Esophagus (tissue), 2 donors: Measurements from ENCODE around the gene SIGLEC9. TPM values are rescaled to one million over a fixed set of nuclear protein-coding genes. Genes with fewer than 3 reads are reported as not detected.

Experiments used
- H3K27ac ChIP-seq, 2 donors: one replicate each; pipeline ENCODE4 v1.5.1; 2013; ENCODE audit warnings: low read depth in 2 of 2, mild to moderate bottlenecking in 2 of 2, inconsistent platforms in 1 of 2, low read length in 1 of 2, moderate library complexity in 1 of 2
- H3K27me3 ChIP-seq, 2 donors: one replicate each; pipeline ENCODE4 v1.6.1; 2013; ENCODE audit warnings: low read length in 2 of 2, control low read depth in 1 of 2, mild to moderate bottlenecking in 1 of 2; ENCODE audit not compliant: insufficient read depth in 2 of 2, control insufficient read depth in 1 of 2
- H3K36me3 ChIP-seq, 2 donors: one replicate each; pipeline ENCODE4 v1.6.1; 2013; ENCODE audit warnings: low read length in 1 of 2; ENCODE audit not compliant: control insufficient read depth in 2 of 2, insufficient read depth in 2 of 2
- H3K4me1 ChIP-seq, 2 donors: one replicate each; pipeline ENCODE4 v1.6.1; 2013; ENCODE audit warnings: low read length in 1 of 2; ENCODE audit not compliant: control insufficient read depth in 2 of 2, insufficient read depth in 2 of 2
- H3K4me3 ChIP-seq, 2 donors: one replicate each; pipeline ENCODE4 v1.5.1; 2013; ENCODE audit warnings: low read length in 2 of 2, mild to moderate bottlenecking in 2 of 2, low read depth in 1 of 2, moderate library complexity in 1 of 2
- H3K9me3 ChIP-seq, 2 donors: one replicate each; pipeline ENCODE4 v1.6.1; 2013; ENCODE audit warnings: mild to moderate bottlenecking in 2 of 2, low read depth in 1 of 2, low read length in 1 of 2, moderate library complexity in 1 of 2; ENCODE audit not compliant: control insufficient read depth in 2 of 2, insufficient read depth in 1 of 2
- WGBS, 2 donors: extraction: QIAGEN DNeasy Blood & Tissue Kit; methylation state at CpG; one replicate each; pipeline ENCODE4 v1.1.7; 2013; 5-methylcytosine and 5-hydroxymethylcytosine counted together
- polyA plus RNA-seq, 2 donors: library from polyadenylated mRNA; stranded (reverse); fragments of 200-250 nt; gene quantifications; one replicate each; pipeline ENCODE4 v1.2.3, GENCODE V29; 2013
- donor health status: healthy with polysubstance abuse.
- donor health status: Bipolar disorder and iron deficiency.

SIGLEC9 gene
- polyA plus RNA-seq, 2 donors, result 0.26 to 0.28 TPM

DNA sequence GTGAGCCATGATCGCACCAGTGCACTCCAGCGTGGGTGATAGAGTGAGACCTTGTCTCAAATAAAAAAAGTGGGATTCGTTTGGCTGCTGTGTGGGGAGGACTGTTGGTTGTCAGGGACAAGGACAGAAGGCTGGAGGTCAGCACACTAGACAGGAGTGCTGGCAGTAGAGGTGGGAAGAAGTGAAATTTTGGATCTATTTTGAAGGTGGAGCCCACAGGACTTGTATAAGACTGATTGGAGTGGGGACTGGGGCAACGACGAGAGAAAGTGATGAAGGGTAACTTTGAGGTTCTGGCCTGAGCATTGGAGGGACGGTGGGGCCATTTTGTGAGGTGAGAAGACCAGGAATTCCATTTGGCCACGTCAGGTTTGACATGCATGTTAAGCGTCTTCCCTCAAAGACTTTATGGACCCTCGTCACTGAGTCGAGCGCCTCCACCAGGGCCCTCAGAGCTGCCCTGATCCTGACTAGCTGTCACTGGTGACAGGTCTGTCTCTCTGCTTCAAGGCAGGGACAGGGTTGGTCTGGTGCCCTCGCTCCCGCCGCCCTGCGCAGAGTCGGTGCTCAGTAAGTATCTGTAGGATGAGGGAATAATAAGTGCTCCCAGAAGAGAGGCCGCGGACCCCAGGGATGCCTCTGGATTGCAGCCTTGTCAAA lies 17.2 kb upstream of the SIGLEC9 start:
- 17 to 21% methylated on average over 18 of the region's 18 CpGs for WGBS, 2 donors
- peak overlapping the region; percentile 64 to 87 for H3K27ac ChIP-seq
- peak overlapping the region; percentile 75 to 91 for H3K4me3 ChIP-seq
- no peaks in the 10 kb centered on the region for H3K27me3 ChIP-seq
- no peaks in the 10 kb centered on the region for H3K9me3 ChIP-seq
- peaks cover 2 to 10% of the 10 kb centered on the region in 2 donors for H3K36me3 ChIP-seq
- peaks cover 0 to 6% of the 10 kb centered on the region in 2 donors for H3K4me1 ChIP-seq

DNA sequence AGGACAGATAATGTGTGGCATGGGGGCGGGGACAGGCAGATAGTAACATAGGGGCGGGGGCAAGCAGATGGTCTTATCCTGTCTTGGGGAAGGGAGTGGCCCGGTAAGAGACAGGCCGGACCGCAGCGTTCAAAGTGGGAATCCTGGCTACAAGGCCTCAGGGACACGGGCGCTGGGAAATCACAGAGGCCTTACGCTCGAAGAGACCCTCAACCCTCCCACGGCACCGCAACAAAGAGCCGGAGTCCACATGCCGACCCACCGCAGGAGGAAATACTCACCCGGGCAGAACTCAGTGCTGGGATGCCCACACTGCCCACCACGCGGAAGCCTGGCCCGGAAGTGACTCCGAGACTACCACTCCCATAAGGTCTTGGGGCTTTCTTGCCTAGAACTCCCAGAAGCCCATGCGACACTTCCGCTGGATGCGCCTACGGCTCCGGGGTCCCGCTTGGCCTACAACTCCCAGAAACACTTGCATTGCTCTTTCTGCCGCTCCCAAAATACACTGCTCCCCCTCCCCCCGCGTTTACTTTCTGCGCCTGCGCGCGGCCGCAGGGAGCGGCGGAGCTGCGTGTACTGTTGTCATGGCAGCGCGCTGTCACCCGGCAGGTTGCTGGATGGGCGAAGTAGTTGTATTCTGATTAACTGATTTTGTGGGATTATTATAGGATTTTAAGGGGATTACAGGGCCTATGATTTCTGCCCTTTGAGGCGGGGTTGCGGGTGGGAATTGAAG lies 16.5 kb upstream of the SIGLEC9 start, which contains the start of gene CTU1:
Gene CTU1, minus strand, starts transcription at position 344 of the 739 bp plus-strand sequence. CDS start 3,840 bp downstream, outside the sequence.
- Histone ChIP-seq H3K4me3 (peak within 1 kb of the TSS; percentile 75 to 91), H3K36me3 (peaks cover 2 to 10% of the 10 kb centered on the region in 2 donors), H3K4me1 (peaks cover 0 to 6% of the 10 kb centered on the region in 2 donors), H3K9me3 (no peaks in the 10 kb centered on the region), H3K27ac (peak within 1 kb of the TSS; percentile 69 to 87), H3K27me3 (no peaks in the 10 kb centered on the region)
- 0 to 1% methylated on average over 42 to 43 of the region's 43 CpGs for WGBS, 2 donors

DNA sequence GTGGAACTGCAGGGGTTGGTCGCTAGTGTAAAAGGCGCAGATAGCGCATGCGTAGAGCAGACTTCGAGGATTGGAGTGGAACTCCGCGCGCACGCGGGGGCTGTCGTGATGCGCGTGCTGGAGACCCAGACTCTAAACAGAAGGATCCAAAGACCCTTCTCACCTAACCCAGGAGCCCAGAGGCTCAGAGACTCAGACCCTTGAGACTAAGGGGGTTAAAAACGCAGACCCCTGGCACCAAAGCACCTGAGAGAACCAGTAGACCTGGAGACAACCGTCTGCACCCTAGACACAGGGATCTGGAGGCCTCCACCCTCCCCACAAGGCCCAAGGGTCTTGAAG lies 15.9 kb upstream of the SIGLEC9 start:
- Histone ChIP-seq H3K36me3 (peaks cover 2 to 7% of the 10 kb centered on the region in 2 donors), H3K4me1 (peaks cover 0 to 6% of the 10 kb centered on the region in 2 donors), H3K4me3 (peak overlapping the region; percentile 41 to 91), H3K9me3 (no peaks in the 10 kb centered on the region), H3K27ac (peak overlapping the region; percentile 69 to 83), H3K27me3 (no peaks in the 10 kb centered on the region)
- 3 to 4% methylated on average over 15 of the region's 15 CpGs for WGBS, 2 donors

DNA sequence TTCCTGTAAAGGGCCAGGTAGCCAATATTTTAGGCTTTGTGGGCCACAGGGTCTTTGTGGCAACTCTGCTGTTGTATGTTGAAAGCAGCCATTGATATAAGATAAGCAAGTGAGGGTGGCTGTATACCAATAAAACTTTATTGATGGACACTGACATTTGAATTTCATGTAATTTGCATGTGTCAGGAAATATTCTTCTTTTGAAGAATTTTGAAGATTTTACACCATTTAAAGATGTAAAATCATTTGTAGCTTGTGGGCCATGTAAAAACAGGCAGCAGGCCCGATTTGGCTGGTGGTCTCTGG lies 14.1 kb upstream of the SIGLEC9 start:
- 59 to 66% methylated on average over 1 of the region's 1 CpG for WGBS, 2 donors
- Histone ChIP-seq H3K4me1 (peaks cover 0 to 6% of the 10 kb centered on the region in 2 donors), H3K27me3 (no peaks in the 10 kb centered on the region), H3K27ac (peak overlapping the region in 1 of 2 donors; percentile 27), H3K36me3 (no peaks in the 10 kb centered on the region), H3K9me3 (peaks cover 0 to 2% of the 10 kb centered on the region in 2 donors), H3K4me3 (no peak overlapping the region)

DNA sequence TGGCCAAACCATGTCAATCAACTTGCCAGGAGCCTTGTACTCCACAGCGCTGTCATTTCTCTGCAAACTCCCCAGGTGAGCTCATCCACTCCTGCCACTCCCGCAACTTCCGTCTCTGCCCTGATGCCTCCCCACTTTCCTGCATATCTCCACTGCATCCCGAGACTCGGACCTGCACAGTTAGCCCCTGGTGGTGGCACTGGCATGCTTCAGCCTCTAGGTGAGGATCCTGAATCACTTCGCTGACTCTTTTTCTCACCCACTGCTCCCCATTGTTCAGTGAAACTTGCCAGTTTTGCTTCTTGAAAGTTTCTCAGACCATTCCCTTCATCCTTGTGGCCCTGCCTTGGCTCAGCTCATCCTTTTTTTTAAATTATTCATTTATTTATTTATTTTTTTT lies 13.1 kb upstream of the SIGLEC9 start:
- Histone ChIP-seq H3K4me3 (no peak overlapping the region), H3K9me3 (peaks cover 0 to 2% of the 10 kb centered on the region in 2 donors), H3K27me3 (no peaks in the 10 kb centered on the region), H3K36me3 (no peaks in the 10 kb centered on the region), H3K27ac (no peak overlapping the region), H3K4me1 (peaks cover 0 to 6% of the 10 kb centered on the region in 2 donors)
- WGBS, 2 donors, result 38 to 39% methylated on average over 6 of the region's 6 CpGs

DNA sequence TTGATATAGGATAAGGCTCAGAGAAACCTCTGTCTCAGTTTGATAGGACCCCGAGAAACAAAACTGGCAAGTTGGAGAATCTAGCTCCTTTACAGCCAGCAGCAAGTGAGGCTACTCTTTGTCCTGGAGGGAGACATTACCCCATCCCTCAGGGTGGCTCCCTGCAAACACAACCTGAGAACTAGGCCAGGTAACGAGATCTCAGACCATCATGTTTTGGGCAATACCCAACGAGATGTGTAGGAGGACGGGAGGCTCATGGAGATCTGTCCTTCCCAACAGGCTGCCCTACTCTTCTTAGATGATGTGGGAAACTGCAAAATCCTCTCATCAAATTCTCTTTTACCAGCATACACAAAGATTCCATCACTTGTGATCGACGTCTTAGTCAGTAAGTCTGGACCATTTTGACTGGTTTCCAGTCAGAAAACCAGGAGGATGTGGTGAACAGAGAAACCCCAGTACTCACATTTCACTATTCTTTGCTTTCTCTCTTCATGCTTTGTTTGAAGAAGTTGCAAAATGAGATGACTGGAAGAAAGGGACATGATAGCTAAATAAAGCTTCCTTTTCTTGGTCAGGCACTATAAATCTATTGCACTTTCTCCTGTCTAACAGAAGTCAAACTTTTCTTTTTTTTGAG lies 10.5 kb upstream of the SIGLEC9 start:
- 73 to 78% methylated on average over 6 of the region's 6 CpGs for WGBS, 2 donors
- Histone ChIP-seq H3K36me3 (no peaks in the 10 kb centered on the region), H3K4me1 (peaks cover 0 to 2% of the 10 kb centered on the region in 2 donors), H3K4me3 (no peak overlapping the region), H3K27me3 (no peaks in the 10 kb centered on the region), H3K9me3 (peaks cover 0 to 2% of the 10 kb centered on the region in 2 donors), H3K27ac (no peak overlapping the region)

DNA sequence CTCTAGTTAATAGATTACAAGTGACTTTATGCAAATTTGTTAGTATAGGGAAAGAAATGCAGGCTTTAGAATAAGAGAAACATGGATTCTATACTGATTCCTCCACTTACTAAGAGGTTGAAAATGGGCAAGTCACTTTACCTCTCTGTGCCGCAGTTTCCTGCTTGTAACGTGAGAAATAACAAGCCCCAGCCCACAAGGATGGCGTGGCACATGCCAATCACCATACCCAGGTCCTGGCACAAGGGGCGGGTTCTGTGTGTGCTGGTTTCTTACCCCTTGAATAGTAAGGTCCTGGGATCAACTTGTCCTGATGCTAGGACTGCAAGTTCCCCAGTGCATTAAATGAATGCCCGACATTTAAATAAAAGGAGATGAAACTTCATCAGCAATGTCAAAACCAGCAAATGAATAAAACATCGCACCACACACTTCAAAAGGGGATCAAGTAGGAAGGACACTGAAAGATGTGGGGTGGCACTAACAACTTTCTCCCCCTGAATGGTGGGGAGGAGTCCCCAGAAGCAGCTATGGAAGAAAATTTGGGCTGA lies 7.9 kb upstream of the SIGLEC9 start:
- H3K27ac ChIP-seq, result no peak overlapping the region
- 65 to 75% methylated on average over 6 of the region's 6 CpGs for WGBS, 2 donors
- H3K36me3 ChIP-seq, result no peaks in the 10 kb centered on the region
- no peak overlapping the region for H3K4me3 ChIP-seq
- H3K4me1 ChIP-seq, result no peaks in the 10 kb centered on the region
- no peaks in the 10 kb centered on the region for H3K27me3 ChIP-seq
- H3K9me3 ChIP-seq, result peaks cover 0 to 2% of the 10 kb centered on the region in 2 donors

DNA sequence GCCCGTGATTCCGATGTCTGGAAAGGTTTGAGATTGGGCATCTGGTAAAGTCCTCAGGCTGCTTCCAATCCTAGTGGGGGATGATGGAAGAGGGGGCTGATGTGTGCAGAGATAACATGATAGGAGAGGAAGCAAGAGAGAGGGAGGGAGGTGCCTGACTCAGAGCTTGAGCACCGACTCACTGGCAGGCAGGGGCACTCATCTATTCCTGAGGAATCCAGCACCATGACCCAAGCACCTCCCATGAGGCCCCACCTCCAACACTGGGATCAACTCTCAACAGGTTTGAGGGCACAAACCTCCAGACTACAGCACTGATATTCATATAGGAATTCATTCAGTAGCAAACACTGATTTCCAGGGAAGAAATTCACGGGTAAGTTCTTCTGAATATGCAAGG lies 5.6 kb upstream of the SIGLEC9 start:
- no peak overlapping the region for H3K4me3 ChIP-seq
- no peaks in the 10 kb centered on the region for H3K36me3 ChIP-seq
- 54 to 55% methylated on average over 4 of the region's 4 CpGs for WGBS, 2 donors
- peaks cover 0 to 2% of the 10 kb centered on the region in 2 donors for H3K9me3 ChIP-seq
- no peak overlapping the region for H3K27ac ChIP-seq
- no peaks in the 10 kb centered on the region for H3K27me3 ChIP-seq
- no peaks in the 10 kb centered on the region for H3K4me1 ChIP-seq

DNA sequence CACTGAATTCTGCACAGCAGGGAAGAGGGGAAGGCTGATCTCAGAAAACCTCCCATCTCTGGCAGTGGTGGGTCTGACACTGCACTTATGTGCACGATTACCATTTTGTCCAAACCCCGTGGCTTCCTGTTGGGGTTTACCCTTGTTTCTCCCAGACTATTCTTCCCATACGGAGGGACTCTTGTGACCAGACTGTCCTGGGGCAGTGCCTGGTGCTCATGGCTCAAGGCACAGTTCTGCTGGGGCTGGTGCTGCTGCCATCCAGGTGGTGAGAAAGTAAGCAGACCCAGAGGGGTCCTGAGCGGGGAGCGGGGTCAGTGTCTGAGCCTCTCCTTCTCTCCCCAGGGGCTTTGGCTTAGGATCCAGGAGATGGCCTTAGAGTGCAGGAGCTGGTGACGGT lies 5.1 kb upstream of the SIGLEC9 start:
- no peak overlapping the region for H3K27ac ChIP-seq
- H3K4me1 ChIP-seq, result no peaks in the 10 kb centered on the region
- peaks cover 0 to 2% of the 10 kb centered on the region in 2 donors for H3K9me3 ChIP-seq
- H3K36me3 ChIP-seq, result no peaks in the 10 kb centered on the region
- H3K27me3 ChIP-seq, result no peaks in the 10 kb centered on the region
- no peak overlapping the region for H3K4me3 ChIP-seq
- 77 to 84% methylated on average over 6 of the region's 6 CpGs for WGBS, 2 donors
